ENCODE measurements around the gene PAPOLB. TPM values are rescaled to one million over a fixed set of nuclear protein-coding genes. Genes with fewer than 3 reads are reported as not detected.
"Not testable (repeated sequence)": the region's sequence is repeated elsewhere in the genome, so short reads cannot be mapped to it uniquely, and the experiment has no call there.

PAPOLB gene
- total RNA-seq, 4 donors from 2014 or later, result 0.11 to 0.30 TPM; not detected in 2

DNA sequence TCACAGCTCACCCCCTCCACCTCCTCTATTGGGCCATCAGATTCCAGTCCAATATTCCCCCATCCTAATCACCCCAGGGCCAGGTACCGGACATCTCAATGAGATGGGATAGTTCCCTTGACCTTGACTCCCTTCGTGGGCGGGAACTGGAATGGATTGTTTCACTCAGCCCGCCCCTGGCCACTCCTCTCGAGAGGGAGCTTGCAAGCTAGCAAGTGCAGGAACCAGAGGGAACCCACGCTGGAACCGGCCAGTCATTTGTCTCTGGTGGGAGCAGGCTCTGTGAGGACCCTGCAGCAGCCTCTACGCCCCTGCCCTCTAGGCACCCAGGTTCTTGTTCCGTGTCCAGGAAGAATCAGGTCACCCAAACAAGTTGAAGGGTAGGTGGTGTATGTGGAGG is 32.7 kb upstream of the PAPOLB start:
- H3K4me3 ChIP-seq, result no peak overlapping the region
- no peaks in the 10 kb centered on the region for H3K4me1 ChIP-seq
- H3K27me3 ChIP-seq, result no peaks in the 10 kb centered on the region
- no peak overlapping the region for H3K27ac ChIP-seq
- no peaks in the 10 kb centered on the region for H3K9me3 ChIP-seq
- no peak for TF ChIP-seq POLR2AphosphoS5 (IDR thresholded peaks at IDR 0.05)
- no peak for TF ChIP-seq POLR2A (IDR thresholded peaks at IDR 0.05)
- TF ChIP-seq, protein P1, sequence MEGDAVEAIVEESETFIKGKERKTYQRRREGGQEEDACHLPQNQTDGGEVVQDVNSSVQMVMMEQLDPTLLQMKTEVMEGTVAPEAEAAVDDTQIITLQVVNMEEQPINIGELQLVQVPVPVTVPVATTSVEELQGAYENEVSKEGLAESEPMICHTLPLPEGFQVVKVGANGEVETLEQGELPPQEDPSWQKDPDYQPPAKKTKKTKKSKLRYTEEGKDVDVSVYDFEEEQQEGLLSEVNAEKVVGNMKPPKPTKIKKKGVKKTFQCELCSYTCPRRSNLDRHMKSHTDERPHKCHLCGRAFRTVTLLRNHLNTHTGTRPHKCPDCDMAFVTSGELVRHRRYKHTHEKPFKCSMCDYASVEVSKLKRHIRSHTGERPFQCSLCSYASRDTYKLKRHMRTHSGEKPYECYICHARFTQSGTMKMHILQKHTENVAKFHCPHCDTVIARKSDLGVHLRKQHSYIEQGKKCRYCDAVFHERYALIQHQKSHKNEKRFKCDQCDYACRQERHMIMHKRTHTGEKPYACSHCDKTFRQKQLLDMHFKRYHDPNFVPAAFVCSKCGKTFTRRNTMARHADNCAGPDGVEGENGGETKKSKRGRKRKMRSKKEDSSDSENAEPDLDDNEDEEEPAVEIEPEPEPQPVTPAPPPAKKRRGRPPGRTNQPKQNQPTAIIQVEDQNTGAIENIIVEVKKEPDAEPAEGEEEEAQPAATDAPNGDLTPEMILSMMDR (IDR thresholded peaks at IDR 0.05), result no peak
- no peak for TF ChIP-seq EP300 (IDR thresholded peaks at IDR 0.05)
- DNase-seq (ENCODE audit: low spot score in 2 of 2), result no peak
- WGBS, result 88% methylated on average over 6 of the region's 9 CpGs
- H3K36me3 ChIP-seq, result no peaks in the 10 kb centered on the region

DNA sequence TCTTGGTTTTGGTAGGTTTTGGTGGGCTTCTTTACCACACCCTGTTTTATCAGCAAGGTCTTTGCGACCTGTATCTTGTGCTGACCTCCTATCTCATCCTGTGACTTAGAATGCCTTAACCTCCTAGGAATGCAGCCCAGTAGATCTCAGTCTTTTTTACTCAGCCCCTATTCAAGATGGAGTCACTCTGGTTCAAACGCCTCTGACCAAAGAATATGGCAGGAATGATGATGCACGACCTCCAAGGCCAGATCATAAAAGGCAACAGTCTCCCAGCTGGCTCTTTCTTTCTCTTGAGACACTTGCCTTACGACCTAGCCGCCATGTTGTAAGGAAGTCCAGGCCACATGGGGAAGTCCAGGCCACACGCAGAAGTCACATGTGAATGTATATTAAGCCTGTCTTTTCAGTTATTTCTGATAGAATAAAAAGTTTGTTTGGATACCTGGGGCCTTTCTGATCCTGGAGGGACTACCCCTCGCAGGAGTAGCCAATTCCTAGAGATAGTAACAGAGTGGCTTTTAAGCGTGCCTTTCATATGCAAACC is 32.2 kb upstream of the PAPOLB start:
- DNase-seq (ENCODE audit: low spot score in 2 of 2), result no peak
- TF ChIP-seq POLR2A (IDR thresholded peaks at IDR 0.05), result no peak
- TF ChIP-seq POLR2AphosphoS5 (IDR thresholded peaks at IDR 0.05), result no peak
- TF ChIP-seq, protein P1 (IDR thresholded peaks at IDR 0.05), result no peak
- TF ChIP-seq EP300 (IDR thresholded peaks at IDR 0.05), result no peak
- H3K27me3 ChIP-seq, result no peaks in the 10 kb centered on the region

DNA sequence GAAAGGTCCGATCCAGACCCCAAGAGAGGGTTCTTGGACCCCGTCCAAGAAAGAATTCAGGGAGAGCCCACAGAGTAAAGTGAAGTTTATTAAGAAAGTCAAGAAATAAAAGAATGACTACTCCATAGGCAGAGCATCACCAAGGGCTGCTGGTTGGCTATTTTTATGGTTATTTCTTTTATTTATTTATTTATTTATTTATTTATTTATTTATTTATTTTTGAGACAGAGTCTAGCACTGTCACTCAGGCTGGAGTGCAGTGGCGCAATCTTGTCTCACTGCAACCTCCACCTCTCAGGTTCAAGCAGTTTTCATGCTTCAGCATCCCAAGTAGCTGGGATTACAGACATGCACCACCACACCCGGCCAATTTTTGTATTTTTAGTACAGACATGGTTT is 31.4 kb upstream of the PAPOLB start:
- 80% methylated on average over 4 of the region's 4 CpGs for WGBS

More for the DNA sequence above, 32.2 kb upstream of the PAPOLB start:
- Histone ChIP-seq H3K4me1 (no peaks in the 10 kb centered on the region), H3K27ac (no peak overlapping the region), H3K36me3 (no peaks in the 10 kb centered on the region), H3K4me3 (no peak overlapping the region), H3K9me3 (no peaks in the 10 kb centered on the region)
- 89% methylated on average over 8 of the region's 8 CpGs for WGBS

DNA sequence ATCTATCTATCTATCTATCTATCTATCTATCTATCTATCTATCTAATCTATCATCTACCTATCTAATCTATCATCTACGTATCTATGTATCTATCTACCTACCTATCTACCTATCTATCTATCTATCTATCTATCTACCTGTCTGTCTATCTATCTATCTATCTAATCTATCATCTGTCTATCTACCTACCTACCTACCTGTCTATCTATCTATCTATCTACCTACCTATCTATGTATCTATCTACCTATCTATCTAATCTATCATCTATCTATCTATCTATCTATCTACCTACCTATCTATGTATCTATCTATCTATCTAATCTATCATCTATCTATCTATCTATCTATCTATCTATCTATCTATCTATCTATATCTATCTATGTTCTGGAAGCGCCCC is 29.7 kb upstream of the PAPOLB start:
- not testable (repeated sequence) for H3K9me3 ChIP-seq; H3K36me3 ChIP-seq; H3K27ac ChIP-seq; H3K4me3 ChIP-seq; H3K27me3 ChIP-seq; DNase-seq (ENCODE audit: low spot score in 2 of 2); H3K4me1 ChIP-seq
- 50% methylated on average over 2 of the region's 2 CpGs for WGBS

More for the DNA sequence above, 31.4 kb upstream of the PAPOLB start:
- not testable (repeated sequence) for H3K4me3 ChIP-seq; H3K27ac ChIP-seq; H3K36me3 ChIP-seq; H3K9me3 ChIP-seq; DNase-seq (ENCODE audit: low spot score in 2 of 2); H3K27me3 ChIP-seq; H3K4me1 ChIP-seq

DNA sequence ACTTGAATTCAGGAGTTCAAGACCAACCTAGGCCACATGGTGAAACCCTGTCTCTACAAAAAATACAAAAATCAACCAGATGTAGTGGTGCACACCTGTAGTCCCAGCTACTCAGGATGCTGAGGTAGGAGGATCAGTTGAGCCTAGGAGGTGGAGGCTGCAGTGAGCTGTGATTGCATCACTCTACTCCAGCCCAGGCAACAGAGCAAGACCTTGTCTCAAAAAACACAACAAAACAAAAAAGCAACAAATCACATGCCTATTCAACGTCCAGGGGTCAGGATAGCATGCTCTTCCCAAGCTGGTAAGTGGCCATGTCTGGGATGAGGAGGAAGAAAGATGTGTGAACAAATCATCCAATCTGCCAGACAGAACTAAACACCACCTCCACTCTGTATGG is 27.9 kb upstream of the PAPOLB start:
- Histone ChIP-seq H3K9me3 (no peaks in the 10 kb centered on the region), H3K36me3 (no peaks in the 10 kb centered on the region), H3K27ac (no peak overlapping the region), H3K4me3 (no peak overlapping the region), H3K4me1 (no peaks in the 10 kb centered on the region), H3K27me3 (no peaks in the 10 kb centered on the region)
- WGBS, result 45% methylated on average over 1 of the region's 1 CpG
- TF ChIP-seq EP300 (IDR thresholded peaks at IDR 0.05) (no peak), POLR2A (IDR thresholded peaks at IDR 0.05) (no peak), POLR2AphosphoS5 (IDR thresholded peaks at IDR 0.05) (no peak)
- TF ChIP-seq, protein P1 (IDR thresholded peaks at IDR 0.05), result no peak
- no peak for DNase-seq (ENCODE audit: low spot score in 2 of 2)

DNA sequence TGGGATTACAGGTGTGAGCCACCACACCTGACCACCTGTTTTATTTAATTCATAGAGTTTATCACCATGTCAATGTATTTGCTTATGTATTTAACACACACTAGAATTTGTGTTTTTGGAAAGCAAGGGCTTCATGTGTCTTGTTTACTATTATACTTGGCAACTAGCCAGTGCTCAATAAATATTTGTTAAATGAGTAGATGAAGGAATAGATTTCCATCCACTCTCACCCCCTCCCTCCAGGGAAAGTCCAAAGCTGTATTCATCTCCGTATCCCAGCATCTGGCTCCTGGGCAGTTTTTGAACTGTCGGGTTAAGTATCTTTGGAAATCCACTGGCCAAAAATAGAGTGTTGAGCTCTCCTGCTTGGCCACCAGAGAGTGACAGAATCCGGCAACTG is 26.3 kb upstream of the PAPOLB start:
- WGBS, result 72% methylated on average over 3 of the region's 3 CpGs
- peaks cover 8% of the 10 kb centered on the region for H3K4me1 ChIP-seq

More for the DNA sequence above, 26.3 kb upstream of the PAPOLB start:
- Histone ChIP-seq H3K9me3 (no peaks in the 10 kb centered on the region), H3K4me3 (no peak overlapping the region), H3K36me3 (no peaks in the 10 kb centered on the region), H3K27me3 (peaks cover 8% of the 10 kb centered on the region), H3K27ac (no peak overlapping the region)
- no peak for TF ChIP-seq POLR2AphosphoS5 (IDR thresholded peaks at IDR 0.05)
- no peak for TF ChIP-seq EP300 (IDR thresholded peaks at IDR 0.05)
- no peak for TF ChIP-seq POLR2A (IDR thresholded peaks at IDR 0.05)
- TF ChIP-seq, protein P1 (IDR thresholded peaks at IDR 0.05), result no peak
- DNase-seq (ENCODE audit: low spot score in 2 of 2), result no peak

Measured in suprapubic skin (tissue), 4 donors.